WI38 (cell line): ENCODE data around the gene EGFLAM.

ENCODE experiments used
- H3K4me3 ChIP-seq: 2 replicates; pipeline ENCODE4 v1.5.1; 2011; ENCODE audit warnings: low read depth, mild to moderate bottlenecking, control low read depth, low read length
- TF ChIP-seq, protein P1 (sequence below): IDR thresholded peaks from 2 replicates; pipeline ENCODE4 v1.5.1; 2012; ENCODE audit warnings: low read depth, mild to moderate bottlenecking, control low read depth, low read length

Gene EGFLAM

DNA sequence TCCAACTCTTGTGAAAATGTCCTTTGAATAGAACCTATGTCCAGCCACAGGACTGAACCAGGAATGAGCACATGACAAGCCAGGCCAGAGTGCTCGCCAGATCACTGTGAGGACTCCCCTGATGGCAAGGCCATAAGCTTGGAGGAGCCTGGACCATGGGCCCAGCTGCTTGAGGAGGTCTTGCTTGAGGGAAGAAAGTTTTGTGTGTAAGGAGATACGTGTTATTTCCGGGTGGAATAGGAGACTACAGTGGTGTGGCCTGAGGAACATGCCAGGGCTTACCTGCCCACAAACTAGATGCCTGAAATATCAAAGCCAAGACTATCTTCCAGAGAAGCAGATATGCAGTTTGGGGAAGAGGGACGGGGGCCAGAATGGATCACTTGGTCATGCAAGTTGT is 213.3 kb downstream of the EGFLAM start:
- TF ChIP-seq, protein P1, sequence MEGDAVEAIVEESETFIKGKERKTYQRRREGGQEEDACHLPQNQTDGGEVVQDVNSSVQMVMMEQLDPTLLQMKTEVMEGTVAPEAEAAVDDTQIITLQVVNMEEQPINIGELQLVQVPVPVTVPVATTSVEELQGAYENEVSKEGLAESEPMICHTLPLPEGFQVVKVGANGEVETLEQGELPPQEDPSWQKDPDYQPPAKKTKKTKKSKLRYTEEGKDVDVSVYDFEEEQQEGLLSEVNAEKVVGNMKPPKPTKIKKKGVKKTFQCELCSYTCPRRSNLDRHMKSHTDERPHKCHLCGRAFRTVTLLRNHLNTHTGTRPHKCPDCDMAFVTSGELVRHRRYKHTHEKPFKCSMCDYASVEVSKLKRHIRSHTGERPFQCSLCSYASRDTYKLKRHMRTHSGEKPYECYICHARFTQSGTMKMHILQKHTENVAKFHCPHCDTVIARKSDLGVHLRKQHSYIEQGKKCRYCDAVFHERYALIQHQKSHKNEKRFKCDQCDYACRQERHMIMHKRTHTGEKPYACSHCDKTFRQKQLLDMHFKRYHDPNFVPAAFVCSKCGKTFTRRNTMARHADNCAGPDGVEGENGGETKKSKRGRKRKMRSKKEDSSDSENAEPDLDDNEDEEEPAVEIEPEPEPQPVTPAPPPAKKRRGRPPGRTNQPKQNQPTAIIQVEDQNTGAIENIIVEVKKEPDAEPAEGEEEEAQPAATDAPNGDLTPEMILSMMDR = no peak
- no peak overlapping the region for H3K4me3 ChIP-seq

DNA sequence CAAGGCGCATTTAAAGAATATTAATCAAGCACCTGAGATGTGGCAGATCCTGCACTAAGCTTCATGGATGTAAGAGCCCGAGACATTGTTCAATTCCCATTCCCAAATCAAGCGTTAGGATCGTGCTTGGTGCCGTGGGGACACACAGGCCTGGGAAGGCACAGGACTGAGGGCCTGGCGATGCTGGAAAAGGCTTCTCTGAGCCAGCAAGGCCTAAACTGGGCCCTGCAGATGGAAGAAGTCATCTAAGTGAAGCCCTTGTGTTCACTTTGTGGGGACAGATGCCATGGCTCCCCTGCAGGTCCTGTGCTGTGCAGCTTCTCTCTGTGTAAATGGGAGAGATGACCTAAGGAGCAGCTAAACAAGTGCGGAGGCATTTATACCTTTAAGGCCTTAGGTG is 214.2 kb downstream of the EGFLAM start:
- H3K4me3 ChIP-seq = no peak overlapping the region
- TF ChIP-seq, protein P1 = no peak

DNA sequence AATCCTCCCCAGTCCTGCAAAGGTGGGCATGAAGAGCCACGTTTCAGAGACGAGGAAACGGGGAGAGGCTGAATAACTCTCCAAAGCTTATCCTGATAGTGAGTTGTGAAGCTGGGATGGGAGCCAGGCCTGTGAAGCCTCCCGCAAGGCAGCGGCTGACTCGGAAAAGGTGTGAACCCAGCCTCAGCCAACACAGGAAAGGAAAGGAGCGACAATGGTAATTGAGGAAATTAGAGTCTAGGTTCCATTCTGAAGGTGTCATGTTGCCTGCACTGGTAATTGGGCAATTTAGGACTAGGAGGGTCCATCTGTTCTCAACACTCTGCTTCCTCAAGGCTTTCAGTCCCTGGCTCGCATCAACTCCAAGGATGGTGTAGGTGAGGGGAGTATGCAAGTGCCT is 214.6 kb downstream of the EGFLAM start:
- H3K4me3 ChIP-seq = no peak overlapping the region
- TF ChIP-seq, protein P1 = no peak

DNA sequence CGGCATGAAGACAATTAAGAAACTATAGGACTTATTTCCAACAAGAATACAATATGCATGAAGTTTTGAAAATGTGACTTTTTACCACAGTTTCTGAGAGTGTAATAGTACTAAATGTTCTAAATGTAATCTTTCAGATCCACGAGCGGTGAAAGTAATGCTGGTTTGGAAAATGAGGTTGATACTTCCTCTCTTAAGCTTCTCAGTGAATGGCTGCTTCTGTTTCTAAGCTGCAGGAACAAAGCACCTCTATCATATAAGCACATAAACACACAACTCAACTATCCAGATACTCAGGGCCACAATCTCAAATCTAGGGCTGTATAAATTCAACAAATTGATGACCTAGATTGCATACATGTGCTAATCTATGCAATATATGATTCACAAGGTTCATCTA is 219.8 kb downstream of the EGFLAM start:
- TF ChIP-seq, protein P1 = no peak
- no peak overlapping the region for H3K4me3 ChIP-seq

DNA sequence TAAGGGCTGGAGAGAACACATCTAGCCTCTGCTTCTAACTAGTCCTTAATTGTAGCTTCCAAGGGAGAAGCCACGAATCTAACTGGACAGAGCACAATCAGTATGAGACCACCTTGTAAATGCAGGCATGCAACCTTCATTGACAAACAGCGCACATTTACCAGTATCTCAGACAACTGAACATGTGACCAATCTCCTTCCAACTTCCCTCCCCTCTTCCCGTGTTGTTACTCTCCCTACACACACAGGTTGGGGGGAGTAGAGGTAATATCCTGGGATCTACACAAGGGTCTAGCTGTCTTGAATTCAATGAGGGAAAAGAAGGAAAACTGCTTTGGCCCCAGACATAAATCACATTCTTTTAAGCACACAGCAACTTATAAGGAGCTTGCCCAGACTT is 220.5 kb downstream of the EGFLAM start:
- no peak overlapping the region for H3K4me3 ChIP-seq
- TF ChIP-seq, protein P1 = no peak

DNA sequence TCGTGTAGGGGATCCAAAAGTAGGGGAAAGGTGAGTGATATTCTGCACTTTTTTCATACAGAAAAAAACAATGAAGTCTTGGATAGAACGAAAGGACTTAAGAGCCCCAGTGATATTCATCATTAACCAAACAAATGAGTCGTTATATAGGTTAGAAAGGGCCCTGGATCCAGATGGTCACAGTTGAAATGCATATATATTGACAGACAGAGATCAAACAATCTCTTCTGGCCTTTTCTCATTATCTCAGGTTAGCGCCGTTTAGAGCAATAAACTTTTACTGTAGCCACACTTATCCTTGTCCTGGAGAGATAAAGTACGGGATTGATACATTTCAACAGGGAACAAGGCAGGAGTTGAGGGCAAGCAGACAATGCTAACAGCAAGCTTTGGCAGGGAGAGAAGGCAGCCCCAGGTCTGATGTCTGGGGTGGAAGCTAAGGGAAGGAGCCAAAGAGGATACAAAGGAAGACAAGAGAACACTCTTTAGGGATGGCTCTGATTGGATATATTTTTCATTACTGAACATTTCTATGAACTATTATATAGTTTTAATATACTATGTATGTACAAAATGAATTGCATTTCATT is 221.1 kb downstream of the EGFLAM start:
- TF ChIP-seq, protein P1 = no peak

DNA sequence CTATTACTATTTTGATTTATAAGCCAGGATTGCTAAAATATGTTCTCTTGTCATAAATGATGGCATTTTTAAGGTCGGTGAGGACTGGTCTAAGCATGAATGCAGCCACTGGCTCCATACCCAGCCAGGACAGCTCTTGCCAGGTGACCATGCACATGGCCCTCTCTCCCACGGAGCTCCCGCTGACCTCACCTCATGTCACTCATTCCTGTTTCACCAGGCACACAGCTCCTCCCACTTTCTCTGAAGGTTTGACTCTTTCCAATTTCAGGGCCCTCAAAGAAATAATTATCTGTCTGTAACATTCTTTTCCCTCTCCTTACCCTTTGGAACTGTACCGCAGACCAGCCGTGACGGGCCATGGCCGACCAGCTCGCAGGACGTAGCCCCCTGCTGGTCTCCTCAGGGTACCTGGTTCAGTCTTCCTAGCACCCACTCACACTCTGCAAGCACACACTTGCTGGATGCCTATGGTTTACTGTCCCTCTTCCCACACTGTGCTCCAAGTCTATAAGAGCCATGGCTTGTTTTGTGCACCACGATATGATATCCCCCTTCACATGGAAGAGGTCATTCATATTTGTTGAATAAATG is 225.5 kb downstream of the EGFLAM start:
- H3K4me3 ChIP-seq = no peak overlapping the region
- TF ChIP-seq, protein P1 = no peak

More for the DNA sequence above, 221.1 kb downstream of the EGFLAM start:
- no peak overlapping the region for H3K4me3 ChIP-seq
